HG03521 (cell line): ENCODE measurements around the gene KCTD5.

Source experiments
- ATAC-seq: cut with Tn5 transposase; IDR thresholded peaks from one replicate; pipeline ENCODE4 v1.9.1; 2021; ENCODE audit warnings: mild to moderate bottlenecking, moderate library complexity; ENCODE audit not compliant: unreplicated experiment

The KCTD5 gene

DNA sequence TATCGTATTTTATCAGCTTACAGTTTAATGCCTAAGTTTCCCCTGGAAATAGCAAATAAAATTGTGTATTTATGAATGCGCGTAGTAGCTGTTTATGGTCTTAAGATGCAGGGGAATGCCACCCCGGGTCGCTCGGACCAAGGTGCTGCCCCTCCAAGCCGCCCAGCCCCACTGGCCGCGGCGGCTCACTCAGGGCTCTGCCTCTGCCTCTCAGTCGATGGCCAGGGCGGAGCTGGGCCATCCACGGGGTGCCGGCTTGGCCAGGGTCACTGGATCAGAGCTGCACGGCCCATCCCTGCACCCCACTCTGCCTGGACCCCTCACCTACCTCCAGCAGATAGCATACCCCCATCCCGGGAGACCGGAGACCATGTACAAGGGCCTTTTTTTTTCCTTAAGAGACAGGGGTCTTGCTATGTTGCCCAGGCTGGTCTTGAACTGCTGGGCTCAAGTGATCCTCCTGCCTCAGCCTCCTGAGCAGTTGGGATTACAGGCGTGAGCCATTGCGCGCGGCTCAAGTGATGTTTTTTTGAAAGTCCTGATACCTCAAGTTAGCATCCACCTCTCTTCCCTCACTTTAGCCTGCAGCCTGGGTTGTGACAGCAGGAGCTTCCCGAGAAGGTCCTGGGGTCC is 26.7 kb downstream of the KCTD5 start:
- ATAC-seq: no peak

DNA sequence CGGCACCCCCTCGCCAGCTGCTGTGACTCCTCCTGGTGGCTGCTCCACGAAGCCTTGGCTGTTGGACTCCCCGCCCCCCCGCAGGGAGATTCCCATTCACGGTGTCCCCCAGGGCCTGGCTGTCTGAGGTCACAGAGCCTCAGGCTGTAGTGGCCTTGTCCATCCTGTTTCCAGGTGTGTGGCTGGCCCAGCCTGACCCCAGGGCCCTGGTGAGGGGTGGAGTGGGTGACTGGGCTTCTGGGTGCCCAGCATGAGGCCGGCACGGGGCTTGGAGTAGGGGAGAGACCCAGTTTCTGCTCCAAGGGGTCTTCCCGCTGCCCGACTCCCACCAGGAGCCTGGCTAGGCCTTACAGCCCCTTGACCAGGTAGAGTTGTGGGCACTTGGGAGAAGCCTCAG is 27.3 kb downstream of the KCTD5 start:
- ATAC-seq: no peak

DNA sequence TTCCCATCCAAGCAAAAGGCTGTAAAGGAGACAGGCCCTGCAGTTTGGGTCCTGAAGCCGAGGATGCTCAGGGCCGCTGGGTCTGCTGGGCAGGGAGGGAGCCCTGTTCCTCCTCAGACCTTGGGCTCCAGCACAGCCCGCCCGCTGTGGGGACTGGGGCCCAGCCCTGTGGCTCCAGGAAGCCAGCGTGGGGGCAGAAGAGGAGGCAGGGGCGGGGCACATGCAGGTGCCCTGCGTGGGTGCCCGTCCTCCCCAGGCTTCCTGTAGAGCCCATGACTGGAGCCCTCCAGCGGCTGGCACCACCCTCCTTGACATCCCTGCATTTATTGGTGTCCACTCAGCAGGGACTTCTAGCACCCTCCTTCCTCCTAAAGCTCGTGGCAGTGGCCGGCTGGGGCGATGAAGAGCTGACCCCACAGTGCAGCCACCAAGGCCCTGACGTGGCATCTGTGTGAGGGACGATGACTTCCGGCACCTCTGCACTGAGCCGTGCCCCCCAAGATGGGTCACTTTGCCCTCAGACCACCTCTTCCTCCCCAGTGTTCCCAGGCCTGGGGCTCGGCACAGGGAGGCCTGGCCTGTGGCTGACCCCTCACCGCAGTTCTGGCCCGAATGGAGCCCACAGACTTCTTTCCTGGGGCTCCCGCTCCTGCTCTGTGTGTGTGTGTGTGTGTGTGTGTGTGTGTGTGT is 27.8 kb downstream of the KCTD5 start:
- no peak for ATAC-seq

DNA sequence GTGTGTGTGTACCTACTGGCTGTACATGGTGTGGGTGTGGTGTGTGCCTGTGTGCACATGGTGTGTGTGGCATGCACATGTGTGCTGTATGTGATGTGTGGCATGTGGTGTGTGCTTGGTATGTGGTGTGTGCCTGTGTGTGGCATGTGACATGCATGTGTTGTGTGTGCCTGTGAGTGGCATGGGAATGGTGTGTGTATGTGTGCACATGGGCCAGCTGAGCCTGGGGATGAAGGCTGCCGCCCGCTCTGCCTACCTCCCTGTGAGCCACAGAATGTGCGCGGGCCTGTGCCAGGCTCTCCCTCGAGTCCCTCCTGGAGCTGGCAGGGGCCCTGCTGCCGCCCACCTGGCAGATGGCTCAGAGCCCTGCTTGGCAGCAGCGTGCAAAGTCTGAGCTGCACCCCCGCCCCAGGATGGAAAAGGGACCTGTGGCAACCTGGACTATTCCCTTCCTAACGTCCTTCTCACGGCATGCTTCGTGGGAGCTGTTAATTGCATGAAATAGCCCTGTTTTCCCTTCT is 28.4 kb downstream of the KCTD5 start:
- no peak for ATAC-seq

DNA sequence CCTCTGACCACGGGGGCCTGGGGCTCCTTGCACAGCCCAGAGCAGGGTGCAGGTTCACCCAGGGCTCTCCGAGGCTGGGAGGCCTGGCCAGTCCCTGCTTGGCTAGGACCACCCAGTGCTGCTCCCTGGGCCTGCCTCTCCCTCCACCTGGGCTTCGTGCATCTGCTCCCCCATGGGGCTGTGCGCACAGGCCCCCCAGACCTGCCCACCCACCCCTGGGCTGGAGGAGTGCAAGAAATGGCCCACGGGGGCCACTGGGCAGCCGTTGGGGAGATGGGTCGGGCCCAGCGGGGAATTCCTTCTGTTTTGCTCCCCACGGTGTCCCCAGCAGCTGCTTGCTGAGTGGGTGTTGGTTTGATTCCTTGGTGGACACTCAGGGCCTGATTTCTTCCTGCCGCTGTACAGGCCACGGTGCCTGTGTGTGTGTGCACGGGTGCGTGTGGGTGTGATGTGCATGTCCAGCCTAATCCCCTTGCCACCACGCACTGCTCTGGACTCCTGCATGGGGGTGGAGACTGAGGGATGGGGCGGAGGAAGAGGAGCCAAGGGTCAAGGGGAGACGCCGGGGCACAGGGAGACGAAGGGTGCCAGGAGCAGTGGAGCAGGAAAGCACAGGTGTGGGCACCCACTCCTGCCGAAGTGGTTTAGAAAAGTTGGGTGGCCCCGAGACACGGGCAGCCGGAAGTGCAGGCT is 29.2 kb downstream of the KCTD5 start:
- ATAC-seq: no peak

DNA sequence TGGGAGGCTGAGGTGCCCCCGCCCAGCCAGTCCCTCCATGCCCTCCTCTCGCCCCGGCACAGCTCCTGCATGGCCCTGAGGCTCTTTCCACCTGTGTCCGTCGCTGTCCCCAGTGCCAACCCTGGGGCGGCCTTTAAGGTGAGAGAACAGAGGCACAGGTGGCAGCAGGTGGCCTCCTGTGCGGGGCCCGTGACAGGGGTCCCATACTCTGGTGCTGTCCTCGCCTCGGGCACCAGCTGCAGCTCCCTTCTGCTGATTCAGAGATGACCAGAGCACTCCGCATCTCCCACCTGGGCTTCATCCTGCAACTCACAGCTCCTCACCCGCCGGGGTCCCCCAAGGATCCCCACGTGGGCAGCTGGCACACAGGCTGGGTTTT is 29.7 kb downstream of the KCTD5 start:
- ATAC-seq: no peak

DNA sequence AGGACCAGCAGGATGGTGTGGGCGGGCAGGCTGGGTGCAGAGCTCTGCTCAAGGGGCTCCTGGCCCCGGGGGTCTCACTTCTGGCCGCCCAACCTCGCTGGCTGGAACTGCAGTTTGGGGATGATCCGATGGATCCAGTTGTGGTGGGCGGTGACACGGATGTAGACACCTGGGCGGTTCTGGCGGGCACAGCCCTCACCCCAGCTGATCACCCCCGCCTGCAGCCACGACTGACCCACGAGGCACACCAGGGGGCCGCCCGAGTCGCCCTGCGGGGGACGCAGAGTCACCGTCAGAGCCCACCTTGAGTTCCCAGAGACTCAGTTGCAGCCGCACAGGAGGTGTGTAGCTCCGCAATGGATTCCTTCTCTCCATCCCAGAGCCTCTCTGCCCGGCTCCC is 30.2 kb downstream of the KCTD5 start:
- no peak for ATAC-seq

DNA sequence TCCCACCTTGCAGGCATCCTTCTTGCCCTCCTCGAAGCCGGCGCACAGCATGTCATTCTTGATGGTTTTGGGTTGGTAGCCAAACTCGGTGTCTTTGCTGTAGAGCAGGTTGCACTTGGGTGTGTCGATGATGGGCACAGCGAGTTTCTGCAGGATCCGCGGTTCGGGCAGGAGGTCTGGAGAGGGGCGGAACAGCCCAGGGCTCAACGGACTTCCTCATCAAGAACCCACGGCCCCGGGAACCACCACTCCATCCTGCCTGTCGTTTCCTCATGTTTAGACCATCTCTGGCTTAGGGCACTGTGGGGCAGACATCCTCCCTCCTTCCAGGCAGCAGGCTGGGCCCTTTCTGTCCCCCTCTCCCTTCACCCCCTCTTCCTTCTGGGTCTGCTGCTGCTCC is 31.2 kb downstream of the KCTD5 start:
- ATAC-seq: no peak

DNA sequence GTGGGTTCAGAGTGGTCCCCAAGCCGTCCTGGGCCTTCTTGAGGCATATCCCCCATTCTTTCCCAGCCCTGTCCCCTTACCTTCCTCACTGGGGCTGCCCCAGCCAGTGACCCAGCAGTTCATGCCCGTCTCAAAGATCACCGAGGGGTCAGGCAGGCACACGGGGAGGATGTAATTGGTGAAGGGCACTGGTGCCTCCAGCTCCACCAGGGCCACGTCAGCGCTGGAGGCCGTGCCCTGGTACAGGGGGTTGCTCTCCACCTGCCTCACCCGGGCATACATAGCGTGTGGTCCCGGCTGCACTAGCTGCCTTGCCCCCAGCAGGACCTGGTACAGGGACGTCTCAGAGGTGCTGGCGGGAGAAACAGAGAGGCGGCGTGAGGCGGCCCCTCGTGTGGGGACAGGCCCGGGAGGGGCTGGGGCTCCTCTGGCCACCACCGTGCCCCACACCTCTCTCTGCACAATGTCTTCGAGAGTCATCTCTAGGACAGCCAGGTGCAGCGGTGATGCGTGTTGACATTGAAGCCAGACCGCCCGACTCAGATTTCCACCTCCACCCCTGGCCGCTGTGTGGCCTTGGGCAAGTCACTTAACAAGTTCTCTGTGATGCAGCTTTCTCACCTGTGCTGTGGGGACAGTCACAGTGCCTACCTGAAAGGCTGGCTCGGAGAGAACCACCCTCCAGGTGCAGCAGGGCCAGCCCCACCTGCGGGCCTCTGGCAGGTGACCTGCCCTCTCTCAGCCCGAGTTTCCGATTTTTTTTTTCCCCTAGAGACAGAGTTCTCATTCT is 31.9 kb downstream of the KCTD5 start:
- no peak for ATAC-seq

DNA sequence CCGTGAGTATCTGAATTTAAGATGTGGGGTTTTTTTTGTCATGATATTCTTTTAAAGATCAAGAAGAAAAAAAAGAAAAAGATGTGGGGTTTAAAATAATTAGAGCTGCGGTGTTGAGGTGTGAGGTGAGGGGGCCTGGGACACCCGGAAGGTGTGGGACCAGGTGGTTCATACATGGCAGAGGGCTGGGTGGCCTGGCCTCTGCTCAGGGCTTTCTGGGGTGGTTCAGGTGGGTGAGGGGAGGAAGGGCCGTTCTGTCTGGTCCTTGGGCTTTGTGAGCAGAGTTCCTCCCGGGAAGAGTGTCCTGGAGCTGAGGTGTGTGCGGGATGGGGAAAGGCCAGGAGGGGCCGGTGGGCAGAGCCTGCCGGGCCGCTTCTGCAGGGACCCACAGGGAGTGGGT is 32.7 kb downstream of the KCTD5 start:
- no peak for ATAC-seq

DNA sequence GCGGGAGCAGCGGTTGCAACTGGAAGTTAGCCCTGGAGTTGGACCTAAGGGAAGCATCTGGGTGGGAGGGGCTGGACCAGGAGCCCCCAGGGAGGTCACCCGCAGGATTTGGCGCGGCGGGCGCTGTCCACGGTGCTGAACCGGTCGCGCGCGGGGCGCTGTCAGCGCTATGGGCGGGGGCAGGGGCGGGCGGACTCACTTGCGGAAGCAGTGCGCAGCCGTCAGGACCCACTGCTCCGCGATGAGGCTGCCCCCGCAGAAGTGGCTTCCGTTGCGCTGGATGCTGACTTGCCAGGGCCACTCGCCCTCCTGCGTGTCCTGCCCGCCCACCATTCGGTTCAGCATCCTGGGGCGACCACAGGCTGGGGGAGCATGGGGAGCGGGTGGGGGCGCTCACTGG is 33.2 kb downstream of the KCTD5 start:
- no peak for ATAC-seq

DNA sequence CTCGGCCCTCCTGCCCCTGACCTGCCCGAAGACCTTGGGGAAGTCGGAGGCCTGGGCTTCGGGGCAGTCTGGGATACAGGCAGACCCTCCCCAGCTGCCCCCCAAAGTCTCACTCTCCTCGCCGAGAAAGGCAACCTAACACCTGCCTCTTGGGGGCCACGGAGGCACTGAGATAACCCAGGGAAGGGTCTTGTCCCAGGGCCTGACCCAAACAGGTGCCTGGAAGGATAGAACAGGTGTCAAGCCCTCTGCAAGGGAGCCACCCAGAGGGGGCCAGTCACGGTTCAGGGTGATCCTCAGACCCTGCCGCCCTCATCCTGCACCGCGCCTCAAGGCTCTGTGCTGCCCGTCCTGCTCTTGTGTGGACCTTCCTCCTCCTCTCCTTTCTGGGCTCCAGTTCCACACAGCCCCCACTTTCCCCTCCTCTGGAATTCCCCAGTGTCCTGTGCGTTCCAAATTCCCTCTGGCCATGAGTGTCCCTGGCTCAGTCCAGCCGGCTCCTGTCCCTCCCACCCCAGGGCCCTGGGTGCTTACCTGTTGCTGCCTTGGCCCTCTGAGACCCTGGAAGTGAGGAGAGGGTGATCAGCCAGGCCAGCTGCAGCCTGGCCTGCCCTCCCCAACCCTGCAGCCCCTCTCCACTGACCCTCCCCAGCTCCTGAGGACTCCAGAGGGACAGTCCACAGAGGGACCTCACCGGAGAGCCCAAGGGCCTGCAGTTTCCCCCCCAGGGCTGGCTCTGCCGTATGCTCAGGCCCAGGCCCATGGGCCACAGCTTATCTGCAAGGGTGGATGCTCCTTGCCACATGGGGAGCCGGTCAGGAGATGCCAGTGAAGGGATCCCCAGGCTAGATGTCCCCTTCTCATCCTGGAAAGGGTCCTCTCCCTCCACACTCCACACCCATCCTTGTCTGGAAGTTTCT is 33.9 kb downstream of the KCTD5 start:
- ATAC-seq: no peak

DNA sequence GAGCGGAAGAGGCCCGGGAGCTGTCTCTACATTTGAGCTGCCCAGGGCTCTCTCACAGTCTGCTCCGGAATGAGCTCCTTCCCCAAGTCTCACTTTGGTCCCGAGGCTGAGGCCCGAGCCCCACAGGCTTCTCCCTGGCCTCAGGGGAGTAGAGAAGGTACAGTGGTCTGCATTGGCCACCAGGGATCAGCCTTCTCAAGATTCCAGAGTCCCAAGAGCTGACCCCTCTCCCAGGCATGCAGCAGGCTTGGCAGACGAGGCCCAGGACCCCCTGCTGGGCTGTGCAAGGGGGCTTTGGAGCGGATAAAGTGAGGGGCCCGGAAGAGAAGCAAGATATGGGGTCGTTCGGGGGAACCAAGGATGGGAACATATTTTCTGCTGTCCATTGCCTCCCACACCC is 34.6 kb downstream of the KCTD5 start:
- ATAC-seq: no peak

DNA sequence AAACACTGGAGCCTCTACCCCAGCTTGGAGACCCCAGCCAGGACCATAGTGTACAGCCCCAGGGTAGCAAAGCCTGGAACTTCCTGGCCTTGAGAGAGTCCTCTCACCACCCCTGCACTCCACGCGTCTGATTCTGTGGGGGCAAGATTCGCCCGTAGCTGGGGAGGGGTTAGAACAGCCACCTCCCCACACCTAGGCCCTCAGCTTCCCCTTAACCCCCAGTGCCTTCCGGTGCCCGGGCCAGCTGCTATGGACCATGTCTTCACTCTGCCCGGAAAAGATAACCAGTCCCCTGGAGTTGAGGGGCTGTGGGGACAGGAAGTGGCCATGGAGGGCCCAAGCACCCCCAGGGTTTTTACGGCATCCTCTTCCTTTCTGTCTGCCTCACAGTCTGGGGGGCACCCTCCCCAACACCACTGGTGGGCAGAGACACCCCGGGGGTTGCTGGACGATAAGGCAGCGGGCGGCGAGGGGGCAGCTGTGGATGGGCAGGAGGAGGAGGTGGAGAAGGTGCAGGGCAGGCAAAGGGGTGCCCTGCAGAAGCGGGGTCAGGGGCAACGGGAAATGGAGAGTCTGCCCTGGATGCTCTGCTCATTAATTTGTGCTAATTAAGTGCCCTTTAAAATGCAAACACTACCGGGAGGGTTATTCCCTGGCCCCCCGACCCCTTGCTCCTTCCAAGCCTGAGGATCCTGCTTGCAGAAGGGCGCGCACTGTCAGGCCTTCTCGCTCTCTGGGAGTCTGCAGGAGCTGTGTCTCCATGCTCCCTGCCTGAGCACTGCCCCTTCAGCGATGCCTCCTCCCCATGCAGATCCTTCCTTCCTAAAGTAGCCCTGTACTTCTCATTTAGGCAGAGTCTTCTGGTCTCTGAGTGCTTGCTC is 35.3 kb downstream of the KCTD5 start:
- no peak for ATAC-seq

DNA sequence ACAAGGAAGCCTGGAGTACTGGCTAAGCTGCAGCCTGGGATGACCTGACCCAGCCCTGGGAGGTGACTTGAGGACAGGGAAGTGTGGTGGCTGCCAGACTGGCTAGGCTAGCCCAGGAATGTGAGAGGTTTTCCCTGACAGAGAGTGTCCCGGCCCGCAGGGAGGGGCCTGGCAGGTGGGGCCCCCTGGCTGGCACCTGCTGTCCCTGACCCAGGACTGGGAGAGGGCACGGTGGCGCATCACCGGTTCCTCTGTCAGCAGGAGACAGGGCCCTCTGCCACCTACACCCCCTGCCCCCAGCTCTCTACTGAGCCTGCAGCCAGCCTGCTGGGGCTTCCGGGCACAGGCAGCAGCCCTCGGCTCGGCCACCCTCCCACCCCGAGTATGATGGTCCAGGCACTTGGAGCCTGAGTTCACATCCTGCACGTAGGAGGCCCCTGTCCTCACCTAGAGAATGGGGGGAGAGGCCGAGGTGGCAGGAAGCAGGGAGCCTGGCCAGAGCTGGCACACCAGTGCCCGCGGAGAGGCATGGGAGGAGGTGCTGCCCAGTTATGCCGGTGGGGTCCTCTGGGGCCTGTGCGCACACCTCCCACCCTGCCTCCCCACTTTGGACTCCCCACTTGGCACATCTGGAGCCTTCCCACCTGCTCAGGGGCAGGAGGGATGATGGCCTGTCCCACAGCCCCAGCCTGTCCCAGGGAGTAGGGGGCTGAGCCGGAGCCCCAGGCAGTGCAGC is 37.2 kb downstream of the KCTD5 start:
- no peak for ATAC-seq

DNA sequence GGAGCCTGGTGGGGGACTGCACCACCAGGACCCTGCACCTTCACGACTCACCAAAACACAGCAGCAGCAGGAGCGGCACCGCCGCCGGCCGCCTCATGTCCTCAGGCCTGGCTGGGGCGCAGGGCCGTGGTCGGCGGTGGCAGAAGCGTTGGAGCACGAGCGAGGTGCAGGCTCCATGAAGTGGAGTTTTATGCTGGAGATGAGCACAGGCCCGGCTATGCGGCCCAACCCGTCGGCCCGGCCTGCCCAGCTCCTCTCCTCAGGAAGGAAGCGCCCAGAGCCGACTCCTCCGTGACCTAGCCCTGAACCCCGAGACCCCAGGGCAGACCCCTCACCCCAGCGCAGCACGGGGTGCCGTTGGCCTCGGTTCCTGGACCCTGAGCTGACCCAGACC is 37.7 kb downstream of the KCTD5 start, which contains the start of gene PRSS27:
Gene PRSS27 (minus strand): TSS at position 161 of the 394 bp plus-strand sequence. CDS start 64 bp downstream, at position 97.
- ATAC-seq: no peak

DNA sequence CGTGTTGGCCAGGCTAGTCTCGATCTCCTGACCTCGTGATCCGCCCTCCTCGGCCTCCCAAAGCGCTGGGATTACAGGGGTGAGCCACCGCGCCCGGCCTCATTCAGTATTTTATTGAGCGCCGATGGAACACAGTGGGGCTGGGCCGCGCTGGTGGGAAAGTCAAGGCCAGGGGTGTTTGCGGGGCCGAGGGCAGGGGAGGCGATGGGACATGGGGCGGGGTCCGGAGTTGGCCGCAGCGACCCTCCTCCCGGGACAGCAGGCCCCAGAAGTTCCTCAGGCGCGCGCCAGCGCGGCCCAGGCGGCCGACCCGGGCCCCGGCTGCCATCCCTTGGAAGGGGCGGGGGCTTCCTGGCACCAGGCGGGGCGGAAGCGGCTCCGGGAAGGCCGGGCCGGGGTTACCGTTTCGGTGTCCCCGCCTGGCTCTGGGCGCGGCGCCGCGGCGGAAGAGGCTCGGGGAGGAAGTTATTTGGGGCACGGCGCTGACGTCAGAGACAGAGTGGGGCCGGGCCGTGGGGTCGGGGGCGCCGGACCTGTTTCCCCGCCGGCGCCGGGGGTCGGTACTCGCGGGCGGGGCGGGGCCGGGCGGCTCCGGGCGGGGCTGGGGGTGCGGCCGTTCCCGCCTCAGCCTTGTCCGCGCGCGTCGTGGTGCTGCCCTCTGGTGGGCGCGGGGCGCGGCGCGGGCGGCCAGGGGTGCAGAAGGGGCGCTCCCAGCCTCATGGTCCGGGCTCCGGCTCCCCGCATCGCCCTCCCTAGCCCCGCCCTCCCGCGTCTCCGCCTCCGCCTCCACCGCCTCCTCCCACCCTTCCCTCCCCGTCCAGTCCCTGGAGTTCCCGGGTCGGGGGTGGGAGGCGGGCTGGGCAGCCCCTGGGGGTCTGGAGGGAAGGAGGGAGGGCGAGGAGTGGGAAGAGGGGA is 38.7 kb downstream of the KCTD5 start:
- peak; percentile 77 for ATAC-seq
